Trophoblast cell (in vitro differentiated cells and primary cell): Measurements from ENCODE around the gene IL4.

ENCODE experiments used
- DNase-seq, 2 donors: peaks; one replicate each; pipeline ENCODE4 v3.0.0-alpha.2; 2016
- H2AFZ ChIP-seq: 2 replicates; pipeline ENCODE4 v1.6.1; 2013; ENCODE audit warnings: low read length, moderate library complexity, mild to moderate bottlenecking; ENCODE audit not compliant: insufficient read depth, poor library complexity
- H2AK5ac ChIP-seq: 2 replicates; pipeline ENCODE4 v1.6.1; 2013; ENCODE audit warnings: mild to moderate bottlenecking, low read length
- H2BK120ac ChIP-seq: 2 replicates; pipeline ENCODE4 v1.6.1; 2013; ENCODE audit warnings: low read length, mild to moderate bottlenecking, moderate library complexity; ENCODE audit not compliant: insufficient read depth, poor library complexity
- H2BK12ac ChIP-seq: 2 replicates; pipeline ENCODE4 v1.6.1; 2013; ENCODE audit warnings: mild to moderate bottlenecking, low read length, moderate library complexity
- H2BK5ac ChIP-seq: 2 replicates; pipeline ENCODE4 v1.6.1; 2013; ENCODE audit warnings: low read length, low read depth, moderate library complexity, mild to moderate bottlenecking; ENCODE audit not compliant: poor library complexity
- H3K14ac ChIP-seq: 2 replicates; pipeline ENCODE4 v1.6.1; 2013; ENCODE audit warnings: mild to moderate bottlenecking, low read length
- H3K18ac ChIP-seq: 2 replicates; pipeline ENCODE4 v1.6.1; 2013; ENCODE audit warnings: mild to moderate bottlenecking, low read length
- H3K23ac ChIP-seq: 2 replicates; pipeline ENCODE4 v1.6.1; 2013; ENCODE audit warnings: low read length
- H3K27ac ChIP-seq: 2 replicates; pipeline ENCODE4 v1.5.1; 2013; ENCODE audit warnings: low read depth, mild to moderate bottlenecking, inconsistent platforms, low read length, moderate library complexity
- H3K27me3 ChIP-seq: 2 replicates; pipeline ENCODE4 v1.6.1; 2013; ENCODE audit warnings: inconsistent platforms, mild to moderate bottlenecking, low read length, moderate library complexity; ENCODE audit not compliant: insufficient read depth
- H3K36me3 ChIP-seq, 2 experiments: 1 replicate in 1 of 2; 2 replicates in 1 of 2; pipeline ENCODE4 v1.6.1; 2013; ENCODE audit warnings: low read length in 2 of 2, mild to moderate bottlenecking in 2 of 2, moderate library complexity in 1 of 2; ENCODE audit not compliant: insufficient read depth in 2 of 2, control insufficient read depth in 1 of 2
- H3K4ac ChIP-seq: 2 replicates; pipeline ENCODE4 v1.6.1; 2013; ENCODE audit warnings: low read depth, mild to moderate bottlenecking, low read length, moderate library complexity
- H3K4me1 ChIP-seq, 2 experiments: 1 replicate in 1 of 2; 2 replicates in 1 of 2; pipeline ENCODE4 v1.6.1; 2013; ENCODE audit warnings: low read length in 2 of 2, mild to moderate bottlenecking in 2 of 2, moderate library complexity in 1 of 2; ENCODE audit not compliant: insufficient read depth in 2 of 2, control insufficient read depth in 1 of 2
- H3K4me2 ChIP-seq: 2 replicates; pipeline ENCODE4 v1.6.1; 2013; ENCODE audit warnings: inconsistent platforms, mild to moderate bottlenecking, low read length, moderate library complexity
- H3K4me3 ChIP-seq: 2 replicates; pipeline ENCODE4 v1.5.1; 2013; ENCODE audit warnings: mild to moderate bottlenecking, low read depth, low read length, inconsistent platforms
- H3K79me1 ChIP-seq: one replicate; pipeline ENCODE4 v1.6.1; 2013; ENCODE audit warnings: low read length
- H3K79me2 ChIP-seq: 2 replicates; pipeline ENCODE4 v1.6.1; 2013; ENCODE audit warnings: low read length, mild to moderate bottlenecking; ENCODE audit not compliant: control insufficient read depth, insufficient read depth, poor library complexity
- H3K9ac ChIP-seq: 2 replicates; pipeline ENCODE4 v1.6.1; 2013; ENCODE audit warnings: mild to moderate bottlenecking, low read length
- H3K9me3 ChIP-seq: 2 replicates; pipeline ENCODE4 v1.6.1; 2013; ENCODE audit warnings: low read depth, mild to moderate bottlenecking, control low read depth, inconsistent platforms, low read length; ENCODE audit not compliant: insufficient read depth
- H4K12ac ChIP-seq: 2 replicates; pipeline ENCODE4 v1.6.1; 2013; ENCODE audit warnings: low read depth, mild to moderate bottlenecking, low read length, moderate library complexity
- H4K8ac ChIP-seq: 2 replicates; pipeline ENCODE4 v1.6.1; 2013; ENCODE audit warnings: low read depth, mild to moderate bottlenecking, low read length, moderate library complexity
- H4K91ac ChIP-seq: one replicate; pipeline ENCODE4 v1.6.1; 2013; ENCODE audit warnings: low read depth, mild to moderate bottlenecking, low read length, moderate library complexity
- WGBS: extraction: QIAGEN DNeasy Blood & Tissue Kit; methylation state at CpG from one replicate; pipeline ENCODE4 v1.1.7; 2013; ENCODE audit warnings: missing lambda C conversion rate; ENCODE audit not compliant: insufficient read length, insufficient coverage; ENCODE audit errors: extremely low coverage; 5-methylcytosine and 5-hydroxymethylcytosine counted together

Gene IL4

DNA sequence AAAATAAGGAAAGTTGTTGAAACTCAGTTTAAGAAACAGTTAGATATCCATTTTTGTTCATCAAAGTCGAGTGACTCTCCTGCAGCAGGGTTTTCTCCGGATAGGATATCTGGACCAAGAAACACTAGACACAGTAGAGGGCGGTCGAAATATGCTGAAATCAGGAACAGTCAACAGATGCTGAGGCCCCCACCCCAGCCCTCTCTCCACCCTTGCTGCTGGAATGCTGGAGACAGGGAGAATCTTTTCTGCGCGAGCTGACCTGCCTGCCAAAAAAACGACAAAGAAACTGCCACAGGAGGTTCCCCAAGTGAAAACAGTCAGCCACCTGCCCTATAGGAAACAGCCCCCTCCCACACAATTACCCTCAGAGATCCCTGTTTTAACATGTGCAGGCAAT lies 20.1 kb upstream of the IL4 start:
- H2AFZ ChIP-seq = no peak overlapping the region
- no peak overlapping the region for H4K8ac ChIP-seq
- no peak overlapping the region for H4K12ac ChIP-seq
- no peak overlapping the region for H3K4me3 ChIP-seq
- no peak overlapping the region for H3K9ac ChIP-seq
- H3K9me3 ChIP-seq = peaks cover 3% of the 10 kb centered on the region
- no peak overlapping the region for H3K14ac ChIP-seq
- H3K27ac ChIP-seq = no peak overlapping the region
- no peak overlapping the region for H3K23ac ChIP-seq
- DNase-seq = no peak
- H2BK12ac ChIP-seq = no peak overlapping the region
- H3K4ac ChIP-seq = no peak overlapping the region
- H2BK5ac ChIP-seq = no peak overlapping the region
- H3K18ac ChIP-seq = no peak overlapping the region
- H2BK120ac ChIP-seq = no peak overlapping the region
- peaks cover 19% of the 10 kb centered on the region for H3K27me3 ChIP-seq
- H3K4me1 ChIP-seq = peaks cover 6 to 12% of the 10 kb centered on the region in 2 experiments
- H4K91ac ChIP-seq = no peak overlapping the region
- no peaks in the 10 kb centered on the region for H3K79me1 ChIP-seq
- H3K4me2 ChIP-seq = no peak overlapping the region
- WGBS = no CpG with 5 or more reads among the region's 7 CpGs
- H3K79me2 ChIP-seq = no peaks in the 10 kb centered on the region
- no peaks in the 10 kb centered on the region for H3K36me3 ChIP-seq
- H2AK5ac ChIP-seq = no peak overlapping the region

DNA sequence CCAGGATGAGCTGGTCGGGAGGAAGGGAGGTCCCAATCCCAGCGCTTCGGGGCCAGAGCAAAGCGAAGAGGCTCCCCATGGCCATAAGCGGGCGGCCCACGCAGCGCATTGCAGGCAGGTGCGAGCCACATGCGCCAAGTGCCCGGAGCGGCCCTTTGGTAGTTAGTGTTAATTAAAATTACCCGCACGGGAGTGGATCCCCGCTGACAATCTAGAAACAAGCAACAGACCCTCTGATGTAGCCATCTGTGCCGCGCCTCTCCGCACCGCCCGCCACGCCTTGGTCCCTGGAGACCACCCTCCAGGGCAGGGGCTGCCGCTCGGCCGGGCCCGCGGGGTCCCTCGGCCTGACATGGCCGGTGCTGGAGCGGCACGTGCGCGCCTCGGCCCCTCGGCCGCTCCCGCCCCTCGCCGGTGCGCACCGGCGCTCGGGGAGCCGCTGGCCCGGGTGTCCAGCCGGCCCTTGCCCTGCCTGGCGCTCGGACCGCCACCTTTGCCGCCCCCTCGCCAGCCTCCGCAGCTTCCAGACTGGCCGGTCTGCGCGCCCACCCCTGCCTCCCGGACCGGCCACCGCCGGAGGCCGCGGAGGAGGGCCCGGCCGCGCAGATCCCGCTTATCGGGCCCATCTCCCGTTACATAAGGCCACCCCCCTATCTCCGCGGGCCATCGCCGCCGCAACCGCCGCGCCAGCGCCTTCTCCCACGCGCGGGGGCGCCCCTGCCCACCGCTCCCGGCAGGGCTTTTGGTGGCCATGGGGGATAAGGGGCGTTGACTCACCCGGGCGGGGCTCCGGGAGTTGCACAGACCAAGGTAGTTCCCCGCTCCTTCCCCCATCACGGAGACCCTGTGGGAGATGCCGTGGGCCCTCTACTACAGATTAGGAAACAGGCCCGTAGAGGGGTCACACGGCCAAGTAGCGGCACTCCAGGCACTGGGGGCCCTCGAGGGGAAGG lies 17.7 kb upstream of the IL4 start:
- Histone ChIP-seq H3K36me3 (no peaks in the 10 kb centered on the region), H3K27ac (no peak overlapping the region), H3K9ac (no peak overlapping the region), H3K4ac (no peak overlapping the region), H3K18ac (no peak overlapping the region), H2AK5ac (no peak overlapping the region), H2BK12ac (no peak overlapping the region), H4K8ac (no peak overlapping the region), H3K4me3 (peak overlapping the region; percentile 51), H3K14ac (no peak overlapping the region), H3K79me1 (no peaks in the 10 kb centered on the region), H3K27me3 (peaks cover 19% of the 10 kb centered on the region), H2BK120ac (no peak overlapping the region), H3K23ac (no peak overlapping the region), H3K4me1 (peaks cover 6 to 12% of the 10 kb centered on the region in 2 experiments), H2AFZ (peak overlapping the region; percentile 1), H2BK5ac (no peak overlapping the region), H4K12ac (no peak overlapping the region), H4K91ac (no peak overlapping the region), H3K4me2 (peak overlapping the region; percentile 89), H3K79me2 (no peaks in the 10 kb centered on the region), H3K9me3 (peaks cover 5% of the 10 kb centered on the region)
- peak in 1 of 2 donors; percentile 28 for DNase-seq
- WGBS = no CpG with 5 or more reads among the region's 92 CpGs

GRCh38 chr5:132656774-132657355 lies 16.9 kb upstream of the IL4 start:
- H3K4me3 ChIP-seq = no peak overlapping the region
- no peak overlapping the region for H3K23ac ChIP-seq
- no peak overlapping the region for H4K8ac ChIP-seq
- no peaks in the 10 kb centered on the region for H3K79me1 ChIP-seq
- no peak overlapping the region for H4K12ac ChIP-seq
- no peak overlapping the region for H3K14ac ChIP-seq
- peaks cover 6 to 12% of the 10 kb centered on the region in 2 experiments for H3K4me1 ChIP-seq
- H3K4ac ChIP-seq = no peak overlapping the region
- no peak overlapping the region for H2AFZ ChIP-seq
- H3K9me3 ChIP-seq = peaks cover 5% of the 10 kb centered on the region
- peak overlapping the region; percentile 89 for H3K4me2 ChIP-seq
- no peaks in the 10 kb centered on the region for H3K79me2 ChIP-seq
- H2BK5ac ChIP-seq = no peak overlapping the region
- H3K18ac ChIP-seq = no peak overlapping the region
- H3K36me3 ChIP-seq = no peaks in the 10 kb centered on the region
- WGBS = no CpG with 5 or more reads among the region's 12 CpGs
- H4K91ac ChIP-seq = no peak overlapping the region
- H3K9ac ChIP-seq = no peak overlapping the region
- no peak overlapping the region for H2BK120ac ChIP-seq
- peaks cover 19% of the 10 kb centered on the region for H3K27me3 ChIP-seq
- H3K27ac ChIP-seq = no peak overlapping the region
- H2AK5ac ChIP-seq = no peak overlapping the region
- DNase-seq = no peak
- no peak overlapping the region for H2BK12ac ChIP-seq

DNA sequence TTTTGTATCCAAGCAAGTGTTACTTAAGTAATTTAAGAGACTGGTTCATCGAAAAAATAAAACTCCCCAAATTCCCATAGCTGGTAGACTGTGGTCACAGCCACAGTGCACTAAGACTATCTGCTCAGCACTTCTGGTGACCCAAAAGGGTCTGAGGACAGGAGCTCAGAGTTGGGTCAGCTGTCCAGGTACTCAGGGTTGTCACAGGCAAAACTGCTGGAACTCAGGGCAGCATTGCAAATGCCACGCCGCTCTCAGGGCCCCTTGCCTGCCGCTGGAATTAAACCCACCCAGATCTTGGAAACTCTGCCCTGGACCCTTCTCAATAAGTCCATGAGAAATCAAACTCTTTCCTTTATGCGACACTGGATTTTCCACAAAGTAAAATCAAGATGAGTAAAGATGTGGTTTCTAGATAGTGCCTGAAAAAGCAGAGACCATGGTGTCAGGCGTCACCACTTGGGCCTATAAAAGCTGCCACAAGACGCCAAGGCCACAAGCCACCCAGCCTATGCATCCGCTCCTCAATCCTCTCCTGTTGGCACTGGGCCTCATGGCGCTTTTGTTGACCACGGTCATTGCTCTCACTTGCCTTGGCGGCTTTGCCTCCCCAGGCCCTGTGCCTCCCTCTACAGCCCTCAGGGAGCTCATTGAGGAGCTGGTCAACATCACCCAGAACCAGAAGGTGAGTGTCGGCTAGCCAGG lies 16.0 kb upstream of the IL4 start, which contains the start of gene IL13:
IL13 (plus strand) TSS at position 498 of the 705 bp plus-strand sequence; CDS start at position 512, 14 bp downstream.
- Histone ChIP-seq H2BK5ac (no peak within 1 kb of the TSS), H3K36me3 (no peaks in the 10 kb centered on the region), H3K14ac (no peak within 1 kb of the TSS), H3K4me3 (no peak within 1 kb of the TSS), H2AFZ (no peak within 1 kb of the TSS), H3K27ac (no peak within 1 kb of the TSS), H3K27me3 (peaks cover 19% of the 10 kb centered on the region), H3K23ac (no peak within 1 kb of the TSS), H2BK12ac (no peak within 1 kb of the TSS), H4K8ac (no peak within 1 kb of the TSS), H3K4ac (no peak within 1 kb of the TSS), H3K4me1 (peaks cover 6 to 12% of the 10 kb centered on the region in 2 experiments), H3K79me1 (no peaks in the 10 kb centered on the region), H3K9ac (no peak within 1 kb of the TSS), H4K12ac (no peak within 1 kb of the TSS), H2AK5ac (no peak within 1 kb of the TSS), H3K9me3 (peaks cover 5% of the 10 kb centered on the region), H2BK120ac (no peak within 1 kb of the TSS), H3K4me2 (no peak within 1 kb of the TSS), H3K18ac (no peak within 1 kb of the TSS), H3K79me2 (no peaks in the 10 kb centered on the region), H4K91ac (no peak within 1 kb of the TSS)
- no peak for DNase-seq
- no CpG with 5 or more reads among the region's 12 CpGs for WGBS
